CD14-positive monocyte (primary cell): Measurements from ENCODE around the gene MYRFL. TPM values are rescaled to one million over a fixed set of nuclear protein-coding genes. Genes with fewer than 3 reads are reported as not detected.

Experiments used
- DNase-seq, 3 donors: peaks; one replicate each; pipeline ENCODE4 v3.0.0-alpha.2; 2011 to 2022
- H2AFZ ChIP-seq: 2 replicates; pipeline ENCODE4 v1.6.0; 2012; ENCODE audit warnings: mild to moderate bottlenecking, low read depth, low read length, inconsistent platforms; ENCODE audit not compliant: insufficient read depth, poor library complexity, severe bottlenecking
- H3K27ac ChIP-seq, 2 donors: 1 replicate in 1 of 2; 2 replicates in 1 of 2; pipeline ENCODE4 v1.5.1; 2012 to 2013; ENCODE audit warnings: low read length in 2 of 2, control low read depth in 1 of 2, inconsistent platforms in 1 of 2, low read depth in 1 of 2, mild to moderate bottlenecking in 1 of 2
- H3K27me3 ChIP-seq, 2 donors: one replicate each; pipeline versions ENCODE4 v1.6.0 to v1.6.1; 2011 to 2013; ENCODE audit warnings: low read length in 2 of 2; ENCODE audit not compliant: control insufficient read depth in 2 of 2, insufficient read depth in 2 of 2
- H3K36me3 ChIP-seq, 2 donors: replicated peaks in 1 of 2; 1 replicate in 1 of 2; 2 replicates in 1 of 2; pipeline versions ENCODE4 v1.5.1 to v1.6.1; 2012 to 2013; ENCODE audit warnings: low read length in 2 of 2, control low read depth in 1 of 2, inconsistent platforms in 1 of 2, mild to moderate bottlenecking in 1 of 2; ENCODE audit not compliant: insufficient read depth in 2 of 2, control insufficient read depth in 1 of 2
- H3K4me1 ChIP-seq, 2 donors: 1 replicate in 1 of 2; 2 replicates in 1 of 2; pipeline versions ENCODE4 v1.5.1 to v1.6.1; 2012 to 2013; ENCODE audit warnings: low read length in 2 of 2, control low read depth in 1 of 2, inconsistent platforms in 1 of 2, mild to moderate bottlenecking in 1 of 2, moderate library complexity in 1 of 2; ENCODE audit not compliant: insufficient read depth in 2 of 2, control insufficient read depth in 1 of 2
- H3K4me2 ChIP-seq: replicated peaks from 2 replicates; pipeline ENCODE3; 2012; ENCODE audit warnings: low read length, moderate library complexity, mild to moderate bottlenecking; ENCODE audit not compliant: poor library complexity, severe bottlenecking; ENCODE audit errors: extremely low read depth
- H3K4me3 ChIP-seq, 3 experiments: fragments of 200-600 bp in 1 of 3; sonication (generic) in 1 of 3; replicated peaks in 1 of 3; 1 replicate in 2 of 3; 2 replicates in 1 of 3; pipeline ENCODE4 v1.5.1; 2011 to 2013; ENCODE audit warnings: low read length in 3 of 3, mild to moderate bottlenecking in 3 of 3, control low read depth in 2 of 3, low read depth in 2 of 3, inconsistent platforms in 1 of 3, moderate library complexity in 1 of 3
- H3K79me2 ChIP-seq: 2 replicates; pipeline ENCODE4 v1.6.0; 2012; ENCODE audit warnings: mild to moderate bottlenecking, control low read depth, inconsistent platforms, low read length, moderate library complexity; ENCODE audit not compliant: insufficient read depth
- H3K9ac ChIP-seq: 2 replicates; pipeline ENCODE4 v1.6.0; 2017; ENCODE audit warnings: low read length, mild to moderate bottlenecking; ENCODE audit not compliant: insufficient read depth, poor library complexity, severe bottlenecking
- H3K9me3 ChIP-seq, 2 donors: replicated peaks in 1 of 2; 1 replicate in 1 of 2; 2 replicates in 1 of 2; pipeline versions ENCODE4 v1.5.1 to v1.6.1; 2012 to 2013; ENCODE audit warnings: low read length in 2 of 2, control low read depth in 1 of 2; ENCODE audit not compliant: control insufficient read depth in 1 of 2, insufficient read depth in 1 of 2
- H4K20me1 ChIP-seq: 2 replicates; pipeline ENCODE4 v1.6.0; 2012; ENCODE audit warnings: mild to moderate bottlenecking, low read length, control low read depth, moderate library complexity; ENCODE audit not compliant: insufficient read depth
- H3K27ac Mint-ChIP-seq, 7 donors: one replicate each; pipeline ENCODE4 v1.8.0; 2020; ENCODE audit warnings: mild to moderate bottlenecking in 7 of 7, mixed read lengths in 7 of 7, moderate library complexity in 6 of 7, inconsistent platforms in 2 of 7
- H3K27me3 Mint-ChIP-seq, 3 donors: one replicate each; pipeline ENCODE4 v1.8.0; 2021 to 2022; ENCODE audit warnings: low read depth in 3 of 3, mild to moderate bottlenecking in 3 of 3, mixed read lengths in 3 of 3, moderate library complexity in 3 of 3, inconsistent platforms in 1 of 3
- H3K36me3 Mint-ChIP-seq, 2 donors: one replicate each; pipeline ENCODE4 v1.8.0; 2020; ENCODE audit warnings: mixed read lengths in 2 of 2, inconsistent platforms in 1 of 2, mild to moderate bottlenecking in 1 of 2
- H3K4me1 Mint-ChIP-seq: one replicate; pipeline ENCODE4 v1.8.0; 2020; ENCODE audit warnings: mild to moderate bottlenecking, mixed read lengths
- H3K4me3 Mint-ChIP-seq, 2 donors: one replicate each; pipeline ENCODE4 v1.8.0; 2020; ENCODE audit warnings: mild to moderate bottlenecking in 2 of 2, mixed read lengths in 2 of 2, moderate library complexity in 1 of 2
- H3K9me3 Mint-ChIP-seq, 7 donors: one replicate each; pipeline ENCODE4 v1.8.0; 2020 to 2022; ENCODE audit warnings: mixed read lengths in 7 of 7, mild to moderate bottlenecking in 6 of 7, moderate library complexity in 6 of 7, inconsistent platforms in 2 of 7
- WGBS: methylation state at CpG from one replicate; pipeline ENCODE4 v1.1.5; 2013; ENCODE audit warnings: missing lambda C conversion rate; ENCODE audit not compliant: insufficient coverage; 5-methylcytosine and 5-hydroxymethylcytosine counted together
- intact Hi-C, 2 donors: fragments of 100-400 bp; cut with micrococcal nuclease; formaldehyde crosslinking; loops; one replicate each; pipeline versions ENCODE4 v1.15.0 to v1.15.1; 2023
- polyA plus RNA-seq, 3 donors: library from polyadenylated mRNA; depleted of rRNA in 1 of 3; unstranded in 2 of 3; stranded (reverse) in 1 of 3; fragments of 300-500 nt in 2 of 3; fragments of >200 nt in 1 of 3; fragmentation: Illumina TruSeq in 2 of 3; gene quantifications; 1 replicate in 2 of 3; 2 replicates in 1 of 3; pipeline ENCODE4 v1.2.3, GENCODE V29; 2012 to 2021
- TF ChIP-seq, protein P1 (sequence below): fragments of 200-600 bp; IDR thresholded peaks from one replicate; pipeline ENCODE4 v1.8.0; 2022; ENCODE audit warnings: antibody characterized with exemption, mild to moderate bottlenecking

Gene MYRFL
- polyA plus RNA-seq, 3 donors, result not detected

DNA sequence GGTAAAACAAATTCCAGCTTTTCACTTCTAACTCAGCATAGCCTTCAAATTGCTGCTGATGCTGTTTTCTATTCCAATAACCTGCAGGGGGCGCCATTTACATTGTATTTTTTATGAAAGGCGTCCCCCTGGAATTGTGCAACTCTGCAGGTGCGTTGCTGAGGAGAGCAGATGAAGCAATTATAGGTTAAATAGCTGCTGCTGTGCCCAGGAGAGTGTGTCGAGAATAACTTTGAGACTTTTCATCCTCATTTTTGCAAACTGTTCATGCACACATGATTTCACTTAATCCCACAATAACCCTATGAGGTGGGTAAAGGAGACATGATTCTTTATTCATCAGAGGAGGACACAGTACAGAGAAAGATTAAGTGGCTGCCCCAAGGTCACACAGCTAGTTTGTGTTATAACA lies 75.7 kb downstream of the MYRFL start:
- Histone ChIP-seq H3K9me3 (no peaks in the 10 kb centered on the region), H3K27ac (no peak overlapping the region), H4K20me1 (no peaks in the 10 kb centered on the region), H2AFZ (no peak overlapping the region), H3K4me2 (no peak overlapping the region), H3K4me1 (peaks cover 6 to 9% of the 10 kb centered on the region in 2 donors), H3K27me3 (no peaks in the 10 kb centered on the region), H3K36me3 (no peaks in the 10 kb centered on the region), H3K4me3 (no peak overlapping the region), H3K9ac (no peak overlapping the region), H3K79me2 (no peaks in the 10 kb centered on the region)
- no peaks in the 10 kb centered on the region for H3K9me3 Mint-ChIP-seq
- peak overlapping the region in 1 of 7 donors; percentile 55 for H3K27ac Mint-ChIP-seq
- no peak overlapping the region for H3K4me3 Mint-ChIP-seq
- H3K27me3 Mint-ChIP-seq, result peaks cover 0 to 2% (median 0%) of the 10 kb centered on the region in 3 donors
- peak; percentile 41 to 61 (median 53) for DNase-seq
- TF ChIP-seq, protein P1, sequence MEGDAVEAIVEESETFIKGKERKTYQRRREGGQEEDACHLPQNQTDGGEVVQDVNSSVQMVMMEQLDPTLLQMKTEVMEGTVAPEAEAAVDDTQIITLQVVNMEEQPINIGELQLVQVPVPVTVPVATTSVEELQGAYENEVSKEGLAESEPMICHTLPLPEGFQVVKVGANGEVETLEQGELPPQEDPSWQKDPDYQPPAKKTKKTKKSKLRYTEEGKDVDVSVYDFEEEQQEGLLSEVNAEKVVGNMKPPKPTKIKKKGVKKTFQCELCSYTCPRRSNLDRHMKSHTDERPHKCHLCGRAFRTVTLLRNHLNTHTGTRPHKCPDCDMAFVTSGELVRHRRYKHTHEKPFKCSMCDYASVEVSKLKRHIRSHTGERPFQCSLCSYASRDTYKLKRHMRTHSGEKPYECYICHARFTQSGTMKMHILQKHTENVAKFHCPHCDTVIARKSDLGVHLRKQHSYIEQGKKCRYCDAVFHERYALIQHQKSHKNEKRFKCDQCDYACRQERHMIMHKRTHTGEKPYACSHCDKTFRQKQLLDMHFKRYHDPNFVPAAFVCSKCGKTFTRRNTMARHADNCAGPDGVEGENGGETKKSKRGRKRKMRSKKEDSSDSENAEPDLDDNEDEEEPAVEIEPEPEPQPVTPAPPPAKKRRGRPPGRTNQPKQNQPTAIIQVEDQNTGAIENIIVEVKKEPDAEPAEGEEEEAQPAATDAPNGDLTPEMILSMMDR, result peak; percentile 97
- H3K4me1 Mint-ChIP-seq, result peaks cover 6% of the 10 kb centered on the region
- intact Hi-C loops, result loop anchor here in 1 of 2 donors (10.0 kb wide), 2 partner anchors 174 to 674 kb away; no protein-coding TSS in a partner anchor
- no CpG with 5 or more reads among the region's 4 CpGs for WGBS
- H3K36me3 Mint-ChIP-seq, result no peaks in the 10 kb centered on the region

DNA sequence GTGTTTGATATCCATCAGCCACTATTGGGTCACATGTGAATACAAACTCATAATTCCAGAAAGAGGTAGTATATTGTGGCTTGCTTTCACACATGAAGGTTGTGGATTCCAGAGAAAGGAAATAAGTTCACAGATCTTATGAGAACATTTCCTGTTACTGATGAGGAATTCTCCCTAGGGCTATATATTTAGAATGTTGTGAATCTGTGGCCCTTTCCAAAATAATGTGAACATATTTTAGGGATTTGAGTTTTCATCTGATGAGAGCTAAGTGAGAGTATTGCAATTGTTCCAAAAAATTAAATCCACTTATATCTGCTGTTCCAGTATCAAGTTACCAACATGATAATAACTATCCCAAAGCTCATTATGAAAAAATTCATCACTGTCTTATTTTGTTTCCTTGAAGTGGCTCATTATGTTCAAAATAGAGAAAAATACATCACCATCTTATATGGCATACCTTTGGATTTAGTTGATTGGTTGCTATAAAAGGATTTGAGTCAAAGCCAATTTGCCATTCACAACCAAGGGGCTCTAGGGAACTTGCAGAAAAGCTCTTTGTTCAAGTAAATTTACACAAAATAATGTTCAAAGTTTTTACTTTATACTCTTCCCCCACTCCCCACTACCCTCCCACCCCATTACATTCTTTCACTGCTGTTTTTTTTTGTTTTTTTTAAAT lies 76.3 kb downstream of the MYRFL start:
- Histone ChIP-seq H3K36me3 (no peaks in the 10 kb centered on the region), H3K4me2 (no peak overlapping the region), H2AFZ (no peak overlapping the region), H3K27me3 (no peaks in the 10 kb centered on the region), H3K4me1 (peaks cover 6 to 9% of the 10 kb centered on the region in 2 donors), H3K27ac (no peak overlapping the region), H4K20me1 (no peaks in the 10 kb centered on the region), H3K9ac (no peak overlapping the region), H3K9me3 (no peaks in the 10 kb centered on the region), H3K4me3 (no peak overlapping the region), H3K79me2 (no peaks in the 10 kb centered on the region)
- H3K4me1 Mint-ChIP-seq, result peaks cover 8% of the 10 kb centered on the region
- TF ChIP-seq, protein P1, result no peak
- DNase-seq, result no peak
- H3K27me3 Mint-ChIP-seq, result peaks cover 0 to 2% (median 2%) of the 10 kb centered on the region in 3 donors
- H3K9me3 Mint-ChIP-seq, result no peaks in the 10 kb centered on the region
- no peak overlapping the region for H3K27ac Mint-ChIP-seq
- intact Hi-C loops, result loop anchor here in 1 of 2 donors (10.0 kb wide), 2 partner anchors 173 to 673 kb away; no protein-coding TSS in a partner anchor
- no peak overlapping the region for H3K4me3 Mint-ChIP-seq
- H3K36me3 Mint-ChIP-seq, result no peaks in the 10 kb centered on the region
